GM19043 (cell line): ENCODE results near the gene POFUT2.

Source experiments
- ATAC-seq: cut with Tn5 transposase; IDR thresholded peaks from one replicate; pipeline ENCODE4 v1.9.1; 2021; ENCODE audit warnings: low read depth; ENCODE audit not compliant: unreplicated experiment

The POFUT2 gene

DNA sequence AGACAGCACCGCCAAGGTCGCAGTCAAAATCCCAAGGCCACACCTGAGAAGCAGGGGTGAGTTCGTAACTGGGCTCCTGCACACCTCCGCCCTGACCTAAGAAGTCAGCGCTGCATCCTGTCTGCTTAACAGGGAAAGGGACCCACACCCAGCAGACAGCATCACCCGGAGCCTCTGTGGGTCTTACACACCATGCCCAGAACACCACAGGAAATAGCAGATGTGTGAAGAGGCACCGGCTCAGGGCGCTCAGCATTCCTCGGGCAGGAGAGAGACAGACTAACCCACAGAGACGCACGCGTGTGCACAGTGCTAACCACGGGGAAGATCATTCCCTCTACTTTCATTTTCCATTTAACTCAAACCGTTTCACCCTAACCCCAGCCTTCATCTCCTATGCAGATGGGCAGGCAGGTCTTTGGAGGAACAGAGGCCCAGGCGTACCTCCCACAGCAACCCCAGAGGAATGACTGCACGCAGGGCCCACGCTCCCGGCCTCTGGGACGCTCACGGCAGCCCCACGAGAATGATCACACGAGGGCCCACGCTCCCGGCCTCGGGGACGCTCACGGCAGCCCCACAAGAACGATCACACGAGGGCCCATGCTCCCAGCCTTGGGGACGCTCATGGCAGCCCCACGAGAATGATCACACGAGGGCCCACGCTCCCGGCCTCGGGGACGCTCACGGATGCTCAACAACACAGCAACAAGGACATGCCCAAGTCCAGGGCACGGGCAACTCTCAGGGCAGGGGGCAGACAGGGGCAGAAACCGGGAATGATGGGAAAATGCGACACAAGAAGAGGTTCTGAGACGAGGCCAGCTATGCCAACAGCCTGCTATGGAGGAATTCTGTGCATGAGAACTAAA, 20.9 kb downstream of the POFUT2 start:
- no peak for ATAC-seq

DNA sequence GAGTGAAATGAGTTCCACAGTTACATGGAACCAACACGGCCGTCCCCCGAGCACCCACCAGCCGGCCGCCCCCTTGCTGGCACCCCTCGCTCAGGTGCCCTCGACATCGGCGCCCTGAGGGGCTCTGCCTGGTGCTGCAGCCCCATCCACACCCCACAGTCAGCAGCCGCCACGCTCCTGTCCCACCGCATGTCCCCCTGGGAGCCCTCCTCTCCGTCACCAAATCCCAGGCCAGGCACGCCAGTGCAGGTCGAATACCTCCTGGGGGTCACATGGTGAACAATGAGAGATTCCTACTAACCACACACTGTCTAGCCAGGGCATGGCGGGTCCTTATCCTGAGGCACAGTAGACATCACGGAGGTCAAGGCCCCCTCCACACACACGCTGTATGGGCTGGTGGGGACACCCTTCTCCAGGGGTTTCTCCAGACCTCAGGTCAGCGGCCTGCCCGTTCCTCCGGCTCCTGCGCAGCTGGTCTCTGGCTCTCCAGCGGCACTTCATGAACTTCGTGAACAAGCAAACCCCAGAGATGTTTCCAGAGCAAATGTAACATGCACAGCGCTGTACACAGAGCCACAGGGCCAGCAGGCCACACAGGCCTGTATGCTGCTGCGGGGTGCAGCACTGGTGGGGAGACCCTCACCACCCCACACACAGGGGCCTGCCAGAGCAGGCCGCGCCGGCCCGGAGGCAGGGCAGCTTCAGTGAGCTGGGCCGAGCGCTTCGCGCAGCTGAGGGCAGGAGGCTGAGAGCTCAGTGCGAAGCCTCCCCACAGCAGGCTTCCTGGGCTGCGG, 21.8 kb downstream of the POFUT2 start:
- no peak for ATAC-seq

DNA sequence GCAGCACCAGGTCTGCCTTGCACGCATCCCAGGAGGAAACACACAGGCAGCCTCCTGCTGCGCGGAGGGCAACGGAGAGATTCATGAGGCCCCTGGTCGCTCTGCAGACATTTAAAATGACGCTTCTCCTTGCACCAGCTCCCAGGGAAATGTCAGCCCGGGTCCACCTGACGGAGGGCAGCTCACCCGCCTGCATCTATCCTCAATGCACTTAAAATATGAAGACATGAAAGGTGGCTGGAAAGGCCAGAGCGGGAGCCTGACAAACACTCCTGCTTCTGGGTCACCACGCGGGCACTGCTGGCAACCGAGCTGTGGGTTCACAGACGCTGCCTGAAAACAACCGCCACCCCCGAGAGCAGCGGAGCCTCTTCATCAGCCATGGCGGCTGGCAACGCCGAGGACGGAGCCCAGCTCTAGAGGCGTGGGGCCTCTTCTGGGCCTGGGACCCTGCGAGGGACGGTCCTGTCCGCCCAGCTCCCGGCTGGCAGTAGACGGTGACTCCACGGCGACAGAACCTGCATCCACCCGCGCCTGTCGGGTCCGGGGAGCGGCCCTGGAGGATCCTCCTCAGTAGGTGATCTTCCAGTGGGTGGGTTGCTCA, 22.7 kb downstream of the POFUT2 start:
- ATAC-seq, result no peak

DNA sequence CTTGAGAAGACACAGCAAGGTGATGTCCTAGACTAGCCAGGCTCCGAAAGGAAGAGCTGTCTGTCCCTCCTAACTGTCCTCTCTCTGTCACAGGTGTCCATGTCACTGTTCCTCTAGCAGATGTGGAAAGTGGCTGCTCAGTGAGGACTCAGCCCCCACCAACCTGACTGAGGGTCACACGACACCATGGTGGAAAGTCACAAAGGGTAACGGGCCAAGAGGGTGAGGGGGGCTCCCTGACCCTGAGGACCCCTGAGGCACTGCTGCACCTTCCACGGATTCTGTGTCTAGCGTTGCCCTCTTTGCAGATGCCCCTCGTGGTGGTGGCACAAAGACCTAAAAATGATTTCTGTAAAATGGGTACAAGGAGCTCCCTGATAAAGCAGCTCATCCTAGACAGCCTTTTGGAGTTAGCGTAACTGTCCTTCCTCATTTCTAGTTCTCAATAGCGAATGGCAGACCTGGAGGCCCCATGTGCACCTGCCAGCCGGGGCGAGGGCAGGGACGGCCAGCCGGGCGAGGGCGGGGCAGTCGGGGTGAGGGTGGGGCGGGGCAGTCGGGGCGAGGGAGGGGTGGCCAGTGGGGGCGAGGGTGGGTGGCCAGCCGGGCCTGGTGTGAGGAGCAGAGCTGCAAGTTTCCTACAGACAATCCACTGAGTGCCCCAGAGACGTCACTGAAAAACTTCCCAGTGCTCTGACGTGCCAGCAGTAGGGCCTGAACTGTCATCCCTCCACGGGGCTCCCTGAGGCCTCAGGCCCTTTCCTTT, 23.4 kb downstream of the POFUT2 start:
- ATAC-seq, result no peak

DNA sequence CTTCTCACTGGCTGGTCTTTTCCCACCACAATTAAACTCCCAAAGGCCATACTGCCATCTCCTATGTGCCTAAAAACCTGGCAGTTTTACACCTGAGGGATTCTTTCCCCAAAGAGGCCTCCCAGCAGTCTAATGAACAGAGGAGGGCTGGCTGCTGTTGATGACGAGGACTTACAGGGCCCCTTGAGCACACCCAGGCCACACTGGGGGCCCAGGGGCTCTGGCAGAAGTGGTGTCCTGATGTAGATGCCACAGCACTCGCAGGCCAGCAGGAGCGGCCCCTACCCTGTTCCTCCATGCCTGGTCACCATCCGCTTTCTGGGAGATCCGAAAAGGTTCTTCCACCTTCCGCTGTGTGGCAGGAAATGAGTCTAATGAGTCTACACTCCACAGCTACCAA, 24.2 kb downstream of the POFUT2 start:
- no peak for ATAC-seq

DNA sequence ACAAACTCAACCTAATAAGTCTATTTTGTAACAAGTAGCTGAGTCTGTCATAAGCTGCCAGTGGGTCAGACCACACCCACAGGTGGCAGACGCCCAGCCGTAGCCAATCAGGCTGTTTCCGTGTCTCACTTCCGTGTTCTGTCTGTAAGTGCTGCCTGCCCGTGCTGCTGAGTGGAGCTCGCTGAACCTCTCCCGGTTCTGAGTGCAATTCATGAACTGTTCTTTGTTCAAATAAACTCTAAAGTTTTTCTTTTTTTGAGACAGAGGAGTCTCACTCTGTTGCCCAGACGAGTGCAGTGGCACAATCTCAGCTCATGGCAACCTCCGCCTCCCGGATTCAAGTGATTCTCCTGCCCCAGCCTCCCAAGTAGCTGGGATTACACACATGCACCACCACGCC, 25.1 kb downstream of the POFUT2 start:
- no peak for ATAC-seq

DNA sequence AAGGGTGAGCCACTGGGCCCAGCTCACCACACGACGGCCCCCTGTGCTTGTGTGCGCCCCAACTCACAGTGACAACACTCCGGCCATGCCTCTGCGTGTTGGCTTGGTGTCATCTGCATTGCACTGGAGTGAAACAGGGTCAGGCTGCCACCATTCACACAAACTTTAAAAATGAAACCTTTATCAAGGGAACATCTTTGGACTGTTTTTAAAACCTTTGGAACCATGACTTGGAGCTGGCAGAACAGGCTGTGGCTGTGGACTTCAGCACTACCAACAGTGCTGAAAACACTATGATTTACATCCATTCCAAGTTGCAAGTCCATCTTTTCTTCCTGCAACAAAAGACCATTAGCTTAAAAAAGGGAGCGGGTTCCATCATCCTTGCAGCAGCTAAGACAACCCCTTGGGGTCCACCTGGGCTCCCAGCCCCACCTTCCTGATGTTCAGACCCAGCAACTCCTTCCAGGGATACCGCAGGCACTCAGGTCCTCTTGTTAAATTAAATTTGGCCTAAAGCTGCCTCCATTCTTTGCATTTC, 25.6 kb downstream of the POFUT2 start:
- ATAC-seq, result no peak

DNA sequence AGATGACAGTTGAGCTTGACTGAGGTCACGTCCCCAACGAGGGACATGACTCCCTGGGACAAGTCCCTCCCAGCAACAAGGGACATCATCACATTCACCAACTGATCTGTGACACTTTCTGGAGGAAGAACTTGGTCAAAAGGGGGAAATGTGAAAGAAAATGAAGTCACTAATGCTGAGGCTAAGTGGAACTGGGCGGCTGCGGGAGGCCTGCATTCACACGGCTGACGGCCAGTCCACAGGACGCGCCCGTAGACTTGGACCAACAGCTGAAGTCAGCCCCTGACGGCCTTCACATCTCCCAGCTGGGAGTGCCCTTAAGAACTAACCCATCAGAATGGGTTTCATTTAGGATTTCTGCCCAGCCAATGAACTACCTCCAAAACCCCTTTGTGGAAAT, 26.6 kb downstream of the POFUT2 start:
- no peak for ATAC-seq

DNA sequence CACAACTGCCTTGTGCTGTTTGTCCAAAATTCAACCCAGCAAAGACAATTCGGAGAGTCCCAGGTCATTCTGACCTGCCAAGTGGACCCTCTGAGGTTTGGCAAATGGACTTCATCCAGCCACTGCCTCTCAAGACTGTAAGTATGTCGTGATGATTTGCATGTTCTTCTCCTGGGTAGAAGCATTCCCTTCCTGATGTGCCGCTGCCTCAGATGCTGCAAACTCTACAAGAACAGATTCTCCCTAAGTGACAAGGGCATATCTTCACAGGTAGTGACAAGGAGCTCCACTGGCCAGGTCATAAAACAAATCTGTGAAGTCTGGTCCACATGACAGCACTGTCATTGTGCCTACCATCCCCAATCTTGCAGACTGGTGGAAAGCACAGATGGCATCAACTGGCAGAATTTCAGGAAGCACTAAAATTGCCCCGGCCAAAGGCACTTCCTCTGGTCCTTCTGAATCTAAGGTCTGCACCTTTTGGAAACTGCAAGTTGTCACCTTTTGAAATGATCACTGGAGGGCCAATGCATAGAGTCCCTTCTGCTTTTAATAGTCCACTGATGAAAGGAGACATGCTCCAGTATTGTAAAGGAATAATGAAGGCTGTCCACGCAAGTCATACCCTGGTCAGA, 27.4 kb downstream of the POFUT2 start:
- ATAC-seq, result no peak

DNA sequence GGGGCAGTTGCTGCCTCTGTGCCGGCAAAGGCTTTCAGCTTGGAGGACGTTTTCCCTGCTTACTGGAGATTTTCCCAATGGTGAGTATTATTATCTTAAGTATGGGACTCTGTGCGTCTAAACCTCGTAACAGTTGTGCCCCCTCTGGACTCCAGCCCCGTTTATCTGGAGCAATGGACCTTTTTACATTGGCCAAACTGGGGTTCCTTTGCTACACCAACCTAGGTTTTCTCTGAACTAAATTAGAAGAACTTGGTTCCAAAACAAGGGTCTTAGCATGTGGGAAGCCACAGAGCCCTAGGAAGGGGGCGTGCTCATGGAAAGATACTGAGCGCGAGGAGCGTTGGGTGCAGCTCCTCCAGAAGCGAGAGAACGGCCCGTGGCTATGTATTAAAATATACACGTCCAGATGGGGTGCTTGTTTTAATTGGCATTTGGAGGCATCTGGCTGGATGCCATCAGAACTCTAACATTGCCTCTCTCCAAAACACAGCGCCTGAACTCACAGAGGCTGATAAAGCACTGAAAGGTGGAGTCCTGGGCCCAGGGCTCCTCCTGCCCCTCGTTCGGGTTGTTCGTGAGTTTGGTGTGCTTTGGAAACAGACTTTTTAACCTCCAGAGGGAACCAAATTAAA, 28.4 kb downstream of the POFUT2 start:
- no peak for ATAC-seq

DNA sequence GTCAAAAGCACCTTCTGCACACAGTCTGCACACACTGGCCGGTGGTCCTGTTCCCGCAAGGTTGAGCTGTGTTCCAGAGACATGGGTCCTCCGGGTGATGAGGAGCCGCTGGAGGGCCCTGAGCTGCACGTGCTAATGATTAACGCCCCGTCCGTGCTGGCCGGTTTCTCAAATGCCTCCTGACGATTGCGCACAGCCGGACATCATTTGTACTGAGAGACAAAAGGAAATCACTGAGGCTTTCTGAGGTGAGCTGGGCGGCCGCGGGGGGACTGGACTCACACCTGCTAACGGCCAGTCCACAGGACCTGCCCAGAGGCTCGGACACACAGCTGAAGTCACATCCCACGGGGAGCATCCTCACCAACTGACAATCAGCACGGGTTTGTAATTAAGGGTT, 29.2 kb downstream of the POFUT2 start:
- ATAC-seq, result no peak

DNA sequence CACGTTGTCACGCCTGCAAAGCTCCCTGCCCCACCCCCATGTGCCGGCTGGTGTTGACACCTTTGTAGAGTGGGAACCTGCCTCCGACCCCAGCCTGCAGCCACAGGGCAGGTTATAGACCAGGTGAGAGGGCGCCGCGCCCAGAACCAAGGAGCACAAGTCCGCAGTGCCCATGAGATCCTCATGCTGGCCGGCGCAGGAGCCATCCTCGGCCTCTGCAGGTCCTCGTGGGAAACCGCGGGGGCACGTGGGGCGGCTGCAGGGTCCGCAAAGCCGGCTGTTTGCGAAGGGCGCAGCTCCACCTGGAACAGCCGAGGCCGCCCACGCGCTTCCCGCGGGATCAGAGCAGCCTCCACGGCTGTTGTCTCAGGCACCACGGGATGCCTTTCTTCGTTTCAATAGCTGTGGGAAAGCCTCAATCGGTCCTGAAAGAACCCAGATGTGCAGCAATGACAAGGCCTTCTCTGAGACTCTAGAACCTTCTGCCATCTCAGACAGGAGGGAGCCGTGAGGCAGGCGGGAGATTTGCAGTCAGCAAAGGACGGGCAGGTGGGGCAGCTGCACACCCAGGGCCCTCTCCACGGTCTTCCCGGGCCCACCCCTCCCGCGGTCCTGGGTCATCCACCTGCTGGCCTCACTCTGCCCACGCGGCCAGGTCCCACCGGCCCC, 29.9 kb downstream of the POFUT2 start:
- ATAC-seq, result no peak

DNA sequence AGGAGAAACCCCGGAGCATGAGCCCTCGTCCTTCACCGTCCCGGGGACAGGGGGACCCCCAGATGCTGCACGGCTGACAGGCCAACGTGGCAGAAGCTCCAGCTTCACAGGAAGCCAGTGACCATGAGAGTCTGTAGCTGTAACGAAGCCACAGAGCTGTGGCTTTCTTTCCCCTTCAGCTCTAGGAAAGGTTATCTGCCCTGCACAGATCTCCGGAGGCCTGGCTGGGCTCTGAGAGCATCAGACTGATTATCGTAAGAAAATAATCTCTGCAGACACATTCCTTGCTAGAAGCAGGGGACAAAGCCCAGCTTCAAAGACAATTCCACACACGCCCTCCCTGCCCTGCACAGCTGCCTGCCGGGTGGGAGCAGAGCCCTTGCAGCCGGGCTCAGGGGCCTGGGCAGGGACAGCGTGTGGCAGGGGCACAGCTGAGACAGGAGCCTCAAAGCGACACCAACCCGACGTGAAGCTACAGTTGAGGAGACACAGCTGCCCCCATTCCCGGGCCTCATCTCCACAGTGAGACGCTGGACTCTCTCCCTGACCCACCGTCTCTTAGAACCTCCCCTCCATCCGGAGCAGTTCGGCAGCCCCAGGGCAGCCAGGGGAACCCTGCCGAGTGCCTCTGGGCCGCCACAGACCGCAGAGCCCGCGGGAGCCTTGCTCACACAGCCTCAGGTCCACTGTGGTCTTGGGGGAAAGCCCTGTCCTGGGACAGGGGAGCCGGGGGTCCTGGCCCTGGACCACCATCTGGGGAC, 30.6 kb downstream of the POFUT2 start:
- ATAC-seq, result no peak

DNA sequence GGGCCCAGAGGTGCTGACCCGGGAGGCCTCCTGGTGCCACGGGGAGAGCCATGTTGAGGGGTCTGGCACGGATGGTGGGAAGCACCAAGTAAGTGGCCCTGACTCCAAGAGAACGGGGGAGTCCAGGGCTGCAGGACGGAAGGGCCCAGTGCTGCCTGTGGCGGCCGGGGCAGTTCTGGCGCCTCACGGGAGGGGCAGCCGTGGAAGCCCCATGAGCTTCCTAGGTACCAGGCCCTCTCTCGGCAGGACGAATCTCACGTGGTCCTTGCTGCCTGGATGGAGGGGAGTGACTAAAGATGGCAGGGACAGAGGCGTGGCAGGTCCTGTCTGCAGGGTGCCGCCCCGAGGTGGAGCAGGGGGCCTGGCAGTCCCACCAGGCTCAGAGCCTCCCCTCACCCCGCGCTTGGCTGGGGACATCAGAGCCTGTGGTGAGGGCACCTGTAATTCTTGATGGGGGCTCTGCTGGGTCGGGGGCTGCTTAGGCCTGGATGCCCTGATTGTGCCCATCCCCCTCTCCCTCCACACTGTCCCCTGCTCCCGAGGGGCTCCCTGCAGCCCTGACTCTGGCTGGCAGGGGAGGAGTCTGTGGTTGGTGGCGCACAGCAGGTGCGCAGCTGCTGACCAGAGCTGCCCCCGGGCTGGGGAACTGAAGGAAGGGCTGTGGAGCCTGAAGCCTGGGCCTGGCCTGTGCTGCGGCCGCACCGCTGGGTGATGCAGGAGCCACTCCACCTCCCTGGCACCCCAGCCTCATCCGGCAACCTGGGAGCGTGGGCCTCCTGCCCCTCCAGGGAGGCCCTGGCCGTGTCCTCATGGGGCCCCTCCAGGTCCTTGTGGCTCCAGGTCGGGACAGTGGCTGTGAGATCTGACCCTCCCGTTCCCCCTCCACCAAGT, 31.4 kb downstream of the POFUT2 start:
- no peak for ATAC-seq

DNA sequence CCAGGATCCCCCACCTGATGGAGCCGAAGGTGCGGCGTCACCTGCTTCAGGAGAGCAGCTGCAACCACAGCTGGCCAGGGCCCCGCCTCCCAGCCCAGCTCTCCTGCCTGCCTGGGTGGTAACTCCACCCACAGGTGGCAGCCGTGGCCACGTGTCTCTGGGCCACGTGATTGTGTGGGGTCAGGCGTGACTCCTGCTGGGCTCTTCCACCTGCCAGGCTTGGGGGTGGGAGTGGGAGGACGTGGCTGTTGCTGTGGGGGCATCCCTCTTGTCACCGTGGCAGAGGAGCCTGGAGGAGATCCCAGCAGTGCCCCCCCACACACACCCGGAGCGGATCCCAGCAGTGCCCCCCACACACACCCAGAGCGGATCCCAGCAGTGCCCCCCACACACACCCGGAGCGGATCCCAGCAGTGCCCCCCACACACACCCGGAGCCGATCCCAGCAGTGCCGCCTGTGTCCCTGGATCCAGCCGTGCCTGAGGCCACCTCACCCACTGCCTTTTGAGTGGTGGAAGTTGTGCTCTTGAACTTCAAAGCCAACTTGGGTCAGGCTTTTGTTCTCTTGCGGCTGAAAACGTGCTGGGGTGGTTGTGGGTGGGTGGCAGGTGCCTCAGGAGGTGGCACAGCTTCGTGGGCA, 32.2 kb downstream of the POFUT2 start:
- ATAC-seq, result no peak

DNA sequence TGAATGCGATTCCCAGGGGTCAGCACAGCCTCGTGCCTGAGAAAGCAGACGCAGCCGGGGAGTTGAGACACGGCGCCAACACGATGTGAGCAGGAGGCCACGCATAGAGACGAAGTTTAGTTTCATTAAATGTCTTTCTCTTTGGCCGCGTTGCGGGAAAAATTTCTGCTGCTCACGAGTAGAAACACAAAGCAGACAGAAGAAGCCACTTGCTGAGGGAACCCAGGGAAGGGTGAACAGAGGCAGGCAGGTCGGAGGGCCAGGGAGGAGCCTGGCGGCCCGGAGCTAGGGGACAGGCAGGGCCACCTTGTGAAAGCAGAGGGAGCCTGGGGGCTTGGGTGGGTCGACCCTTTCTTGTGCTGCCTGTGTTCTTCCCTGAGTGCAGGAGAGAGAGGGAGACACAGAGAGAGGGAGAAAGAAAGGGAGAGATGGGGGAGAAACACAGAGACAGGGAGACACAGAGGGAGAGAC, 33.2 kb downstream of the POFUT2 start:
- ATAC-seq, result no peak
